Neural cell (in vitro differentiated cells): ENCODE results near the gene INHA. TPM values are rescaled to one million over a fixed set of nuclear protein-coding genes. Genes with fewer than 3 reads are reported as not detected.

Experiments used
- H2AFZ ChIP-seq: fragments of 200-600, 300-800 bp; sonication (generic), shearing (Covaris generic); 2 replicates; pipeline ENCODE4 v1.6.0; 2014; ENCODE audit warnings: low read depth, mild to moderate bottlenecking, antibody characterized with exemption, low read length, moderate library complexity
- H3F3A ChIP-seq: fragments of 200-600 bp; shearing (Covaris generic); 2 replicates; pipeline ENCODE4 v1.6.1; 2016; ENCODE audit warnings: mild to moderate bottlenecking, moderate library complexity, mixed read lengths, antibody characterized with exemption, low read length; ENCODE audit not compliant: insufficient read depth, poor library complexity, severe bottlenecking
- H3K27ac ChIP-seq: fragments of 200-600, 300-800 bp; sonication (generic), shearing (Covaris generic); 2 replicates; pipeline ENCODE4 v1.5.1; 2014; ENCODE audit warnings: mild to moderate bottlenecking, low read length, moderate library complexity
- H3K27me3 ChIP-seq: fragments of 300-800, 200-600 bp; sonication (generic), shearing (Covaris generic); 2 replicates; pipeline ENCODE4 v1.6.0; 2014; ENCODE audit warnings: mild to moderate bottlenecking, low read depth, low read length, moderate library complexity; ENCODE audit not compliant: insufficient read depth
- H3K36me3 ChIP-seq: fragments of 300-800, 200-600 bp; sonication (generic), shearing (Covaris generic); 2 replicates; pipeline ENCODE4 v1.5.1; 2014; ENCODE audit warnings: mild to moderate bottlenecking, antibody characterized with exemption, low read length, moderate library complexity; ENCODE audit not compliant: insufficient read depth
- H3K4me2 ChIP-seq: fragments of 300-800, 200-600 bp; sonication (generic), shearing (Covaris generic); 2 replicates; pipeline ENCODE4 v1.6.0; 2014; ENCODE audit warnings: mild to moderate bottlenecking, low read length
- H3K4me3 ChIP-seq: fragments of 300-800, 200-600 bp; sonication (generic), shearing (Covaris generic); 2 replicates; pipeline ENCODE4 v1.5.1; 2014; ENCODE audit warnings: mild to moderate bottlenecking, low read length, moderate library complexity
- H3K79me2 ChIP-seq: fragments of 200-600 bp; shearing (Covaris generic); replicated peaks from 2 replicates; pipeline ENCODE4 v1.6.0; 2014; ENCODE audit warnings: mild to moderate bottlenecking, low read length, moderate library complexity; ENCODE audit not compliant: insufficient read depth
- H3K9ac ChIP-seq: fragments of 300-800, 200-600 bp; sonication (generic), shearing (Covaris generic); 2 replicates; pipeline ENCODE4 v1.6.1; 2016; ENCODE audit warnings: mild to moderate bottlenecking, low read length, mixed read lengths
- H3K9me2 ChIP-seq: fragments of 200-600 bp; shearing (Covaris generic); 2 replicates; pipeline ENCODE4 v1.6.1; 2016; ENCODE audit warnings: mild to moderate bottlenecking, low read length, mixed read lengths; ENCODE audit not compliant: insufficient read depth
- H3K9me3 ChIP-seq: fragments of 200-600, 300-800 bp; sonication (generic), shearing (Covaris generic); 2 replicates; pipeline ENCODE4 v1.6.1; 2016; ENCODE audit warnings: mild to moderate bottlenecking, mixed run types, low read length, moderate library complexity, mixed read lengths
- H4K20me1 ChIP-seq: fragments of 200-600 bp; shearing (Covaris generic); 2 replicates; pipeline ENCODE4 v1.6.1; 2016; ENCODE audit warnings: mild to moderate bottlenecking, mixed run types; ENCODE audit not compliant: insufficient read depth
- CTCF ChIP-seq: fragments of 450-650 bp; IDR thresholded peaks from 2 replicates; pipeline ENCODE4 v1.5.1; 2014; ENCODE audit warnings: antibody characterized with exemption, mild to moderate bottlenecking, moderate library complexity; ENCODE audit not compliant: poor library complexity, severe bottlenecking
- EP300 ChIP-seq: fragments of 450-650 bp; conservative IDR thresholded peaks from 2 replicates; pipeline ENCODE4 v1.6.1; 2014; ENCODE audit warnings: antibody characterized with exemption, mild to moderate bottlenecking, moderate library complexity; ENCODE audit not compliant: poor library complexity, severe bottlenecking
- EZH2 ChIP-seq: fragments of 200-600, 300-800 bp; shearing (Covaris generic), sonication (generic); IDR thresholded peaks from 2 replicates; pipeline ENCODE4 v1.6.1; 2014; ENCODE audit warnings: antibody characterized with exemption, low read length, borderline replicate concordance, mild to moderate bottlenecking; ENCODE audit not compliant: insufficient read depth, poor library complexity, severe bottlenecking
- MXI1 ChIP-seq: fragments of 450-650 bp; conservative IDR thresholded peaks from 2 replicates; pipeline ENCODE4 v1.6.1; 2014; ENCODE audit warnings: antibody characterized with exemption, mild to moderate bottlenecking; ENCODE audit not compliant: poor library complexity, severe bottlenecking
- POLR2AphosphoS5 ChIP-seq: IDR thresholded peaks from 2 replicates; pipeline ENCODE4 v1.6.1; 2012
- RAD21 ChIP-seq: fragments of 450-650 bp; conservative IDR thresholded peaks from 2 replicates; pipeline ENCODE4 v1.6.1; 2014; ENCODE audit warnings: antibody characterized with exemption, mild to moderate bottlenecking, moderate library complexity
- SMC3 ChIP-seq: fragments of 450-650 bp; conservative IDR thresholded peaks from 2 replicates; pipeline ENCODE4 v1.6.1; 2014; ENCODE audit warnings: antibody characterized with exemption, mild to moderate bottlenecking, moderate library complexity; ENCODE audit not compliant: poor library complexity
- TAF1 ChIP-seq: IDR thresholded peaks from 2 replicates; pipeline ENCODE4 v1.6.1; 2012; ENCODE audit warnings: low read depth
- polyA plus RNA-seq: library from polyadenylated mRNA; depleted of rRNA; stranded (reverse); fragments of >200 nt; gene quantifications from 2 replicates; pipeline ENCODE4 v1.2.3, GENCODE V29; 2014
- TF ChIP-seq, protein P1 (sequence below): IDR thresholded peaks from 2 replicates; pipeline ENCODE4 v1.6.1; 2012; ENCODE audit warnings: borderline replicate concordance

Gene INHA
- polyA plus RNA-seq, 1 donor from 2014 or later, result 2.7 TPM

DNA sequence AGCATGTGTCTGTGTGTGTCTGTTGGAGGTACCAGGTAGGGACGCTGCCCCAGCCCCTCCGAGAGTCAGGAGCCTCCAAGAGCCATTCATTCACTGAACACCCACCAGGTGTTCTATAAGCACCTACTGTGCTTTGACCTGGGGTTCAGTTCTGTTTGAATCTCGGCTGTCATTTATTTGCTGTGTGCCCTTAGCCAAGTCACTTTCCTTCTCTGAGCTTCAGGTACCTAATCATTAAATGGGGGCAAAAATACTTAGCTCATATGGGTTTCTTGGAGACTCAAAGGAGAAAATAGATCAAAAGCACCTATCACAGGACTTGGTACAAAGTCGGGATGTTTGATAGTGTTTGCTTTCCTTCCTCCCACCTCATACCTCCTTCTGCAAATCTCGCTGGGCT lies 44.6 kb upstream of the INHA start:
- Histone ChIP-seq H4K20me1 (no peaks in the 10 kb centered on the region), H3K4me3 (no peak overlapping the region), H3F3A (no peaks in the 10 kb centered on the region), H3K9ac (no peak overlapping the region), H3K36me3 (no peaks in the 10 kb centered on the region), H3K4me2 (no peak overlapping the region), H3K9me2 (no peaks in the 10 kb centered on the region), H2AFZ (no peak overlapping the region), H3K79me2 (no peaks in the 10 kb centered on the region), H3K27ac (no peak overlapping the region), H3K9me3 (no peaks in the 10 kb centered on the region), H3K27me3 (peaks cover 7% of the 10 kb centered on the region)
- no peak for TF ChIP-seq CTCF
- no peak for TF ChIP-seq EZH2
- no peak for TF ChIP-seq MXI1
- TF ChIP-seq, protein P1, sequence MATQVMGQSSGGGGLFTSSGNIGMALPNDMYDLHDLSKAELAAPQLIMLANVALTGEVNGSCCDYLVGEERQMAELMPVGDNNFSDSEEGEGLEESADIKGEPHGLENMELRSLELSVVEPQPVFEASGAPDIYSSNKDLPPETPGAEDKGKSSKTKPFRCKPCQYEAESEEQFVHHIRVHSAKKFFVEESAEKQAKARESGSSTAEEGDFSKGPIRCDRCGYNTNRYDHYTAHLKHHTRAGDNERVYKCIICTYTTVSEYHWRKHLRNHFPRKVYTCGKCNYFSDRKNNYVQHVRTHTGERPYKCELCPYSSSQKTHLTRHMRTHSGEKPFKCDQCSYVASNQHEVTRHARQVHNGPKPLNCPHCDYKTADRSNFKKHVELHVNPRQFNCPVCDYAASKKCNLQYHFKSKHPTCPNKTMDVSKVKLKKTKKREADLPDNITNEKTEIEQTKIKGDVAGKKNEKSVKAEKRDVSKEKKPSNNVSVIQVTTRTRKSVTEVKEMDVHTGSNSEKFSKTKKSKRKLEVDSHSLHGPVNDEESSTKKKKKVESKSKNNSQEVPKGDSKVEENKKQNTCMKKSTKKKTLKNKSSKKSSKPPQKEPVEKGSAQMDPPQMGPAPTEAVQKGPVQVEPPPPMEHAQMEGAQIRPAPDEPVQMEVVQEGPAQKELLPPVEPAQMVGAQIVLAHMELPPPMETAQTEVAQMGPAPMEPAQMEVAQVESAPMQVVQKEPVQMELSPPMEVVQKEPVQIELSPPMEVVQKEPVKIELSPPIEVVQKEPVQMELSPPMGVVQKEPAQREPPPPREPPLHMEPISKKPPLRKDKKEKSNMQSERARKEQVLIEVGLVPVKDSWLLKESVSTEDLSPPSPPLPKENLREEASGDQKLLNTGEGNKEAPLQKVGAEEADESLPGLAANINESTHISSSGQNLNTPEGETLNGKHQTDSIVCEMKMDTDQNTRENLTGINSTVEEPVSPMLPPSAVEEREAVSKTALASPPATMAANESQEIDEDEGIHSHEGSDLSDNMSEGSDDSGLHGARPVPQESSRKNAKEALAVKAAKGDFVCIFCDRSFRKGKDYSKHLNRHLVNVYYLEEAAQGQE, result no peak
- TF ChIP-seq TAF1, result no peak
- no peak for TF ChIP-seq SMC3
- TF ChIP-seq POLR2AphosphoS5, result no peak
- TF ChIP-seq RAD21, result no peak
- TF ChIP-seq EP300, result no peak

DNA sequence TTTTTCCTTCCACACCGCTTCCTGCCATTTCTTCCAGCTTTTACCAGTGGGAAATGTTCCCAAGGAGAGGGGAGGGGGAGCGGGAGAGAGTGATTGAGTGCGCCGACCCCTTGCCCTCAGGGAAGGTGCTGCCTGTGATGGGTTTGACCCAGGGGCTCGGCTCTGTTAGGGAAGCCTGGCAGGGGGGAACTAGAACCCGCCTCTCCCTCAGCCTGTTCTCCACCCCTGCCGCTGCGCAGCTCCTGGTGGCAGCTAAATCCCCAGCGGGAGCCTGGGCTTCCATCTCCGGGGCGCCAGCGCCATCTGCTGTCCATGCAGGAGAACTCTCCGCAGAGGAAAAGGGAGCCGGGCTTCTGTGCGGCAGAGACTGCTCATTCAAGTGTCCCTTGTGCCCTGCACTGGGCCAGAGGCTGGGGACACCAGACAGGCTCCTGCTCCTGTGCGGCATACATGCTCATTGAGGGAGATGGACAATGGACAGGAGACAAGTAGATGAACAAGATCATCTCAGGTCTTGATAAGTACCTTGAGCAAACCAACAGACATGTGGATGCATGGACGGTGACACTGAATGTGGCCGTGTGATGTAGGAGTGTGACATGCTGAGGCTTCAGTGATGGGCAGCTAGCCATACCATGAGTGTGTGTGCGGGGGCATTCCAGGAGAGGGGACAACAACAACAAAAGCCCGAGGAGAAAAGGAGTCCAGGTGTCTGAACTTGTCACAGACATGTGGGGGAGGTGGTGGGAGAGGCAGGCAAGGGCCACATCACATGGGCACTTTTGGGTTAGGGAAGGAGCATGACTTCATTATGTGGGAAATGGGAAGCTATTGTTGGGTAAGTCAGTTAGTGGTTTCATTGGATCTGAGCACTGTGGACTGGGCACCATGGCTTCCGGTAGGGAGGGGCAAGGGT lies 41.8 kb upstream of the INHA start:
- Histone ChIP-seq H3F3A (no peaks in the 10 kb centered on the region), H3K4me3 (peak overlapping the region; percentile 54), H3K9me2 (no peaks in the 10 kb centered on the region), H3K4me2 (no peak overlapping the region), H3K36me3 (no peaks in the 10 kb centered on the region), H2AFZ (peak overlapping the region; percentile 18), H3K9ac (peak overlapping the region; percentile 35), H3K79me2 (no peaks in the 10 kb centered on the region), H3K27ac (no peak overlapping the region), H4K20me1 (no peaks in the 10 kb centered on the region), H3K9me3 (no peaks in the 10 kb centered on the region), H3K27me3 (peaks cover 7% of the 10 kb centered on the region)
- no peak for TF ChIP-seq TAF1
- peak; percentile 99 for TF ChIP-seq CTCF
- peak; percentile 100 for TF ChIP-seq RAD21
- TF ChIP-seq MXI1, result peak; percentile 18
- no peak for TF ChIP-seq EZH2
- TF ChIP-seq, protein P1, result no peak
- TF ChIP-seq POLR2AphosphoS5, result peak; percentile 11
- peak; percentile 16 for TF ChIP-seq EP300
- peak; percentile 100 for TF ChIP-seq SMC3
